ENCODE data around the gene ZFPM1.
"Not testable (repeated sequence)": the region's sequence is repeated elsewhere in the genome, so short reads cannot be mapped to it uniquely, and the experiment has no call there.

ZFPM1 gene

DNA sequence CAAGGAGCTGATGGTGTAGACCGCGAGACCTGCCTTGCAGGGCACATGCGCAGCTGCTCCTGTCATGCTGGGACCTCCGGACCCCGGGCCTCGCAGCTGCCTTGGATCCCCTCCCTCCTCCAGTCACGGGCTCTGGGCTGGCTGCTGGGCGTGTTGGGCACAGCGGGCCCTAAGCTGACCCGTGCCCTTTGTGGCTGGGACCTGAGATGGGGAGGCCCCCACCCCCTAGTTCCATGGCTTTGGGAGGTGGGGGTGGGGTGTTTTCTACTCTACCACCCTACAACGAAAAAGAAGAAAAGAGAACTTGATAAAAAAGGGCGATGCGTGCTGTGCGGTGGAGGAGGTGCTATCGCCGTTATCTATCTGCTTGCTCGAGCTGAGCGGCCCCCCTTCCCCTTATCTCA lies 14.5 kb downstream of the ZFPM1 start:
- no peak for DNase-seq

DNA sequence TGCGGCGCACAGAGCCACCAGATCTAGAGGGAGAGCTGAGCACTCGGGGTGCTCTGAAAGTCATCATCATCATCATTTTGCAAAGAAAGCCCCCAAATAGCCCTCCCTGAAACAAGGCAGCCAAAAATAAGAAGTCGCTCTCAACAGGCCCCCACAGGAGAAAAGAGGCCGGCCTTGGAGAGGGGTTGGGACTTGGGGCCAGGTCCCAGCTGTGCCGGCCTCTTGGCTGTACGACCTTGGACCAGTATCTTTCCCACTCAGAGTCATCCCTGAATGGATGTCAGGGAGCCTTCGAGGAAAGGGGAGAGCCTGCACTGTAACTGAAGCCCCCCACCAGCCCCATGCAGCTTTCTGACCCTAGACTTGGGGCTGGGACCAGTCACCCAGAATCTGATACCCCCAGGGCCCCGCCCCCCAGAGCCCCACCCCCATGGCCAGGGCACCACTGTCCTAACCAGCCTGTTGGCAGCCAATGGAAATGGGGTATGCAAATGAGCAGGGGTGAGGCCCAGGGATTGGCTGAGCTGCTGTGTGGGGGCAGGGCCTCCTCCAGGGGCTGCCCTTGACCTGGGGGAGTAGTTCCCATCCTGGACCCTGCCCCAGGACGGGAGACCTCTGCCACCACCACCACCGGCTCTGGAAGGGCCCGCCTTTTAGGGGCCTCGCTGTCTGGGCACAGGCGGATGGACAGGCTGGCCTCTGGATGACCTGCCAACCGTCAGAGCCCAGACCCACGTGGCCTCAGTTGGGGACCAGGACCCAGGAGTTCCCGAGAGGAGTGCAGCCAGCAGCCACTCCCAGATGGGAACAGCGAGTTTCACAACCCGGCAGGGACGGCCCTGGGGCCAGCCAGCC lies 15.4 kb downstream of the ZFPM1 start:
- peak; percentile 44 for DNase-seq

DNA sequence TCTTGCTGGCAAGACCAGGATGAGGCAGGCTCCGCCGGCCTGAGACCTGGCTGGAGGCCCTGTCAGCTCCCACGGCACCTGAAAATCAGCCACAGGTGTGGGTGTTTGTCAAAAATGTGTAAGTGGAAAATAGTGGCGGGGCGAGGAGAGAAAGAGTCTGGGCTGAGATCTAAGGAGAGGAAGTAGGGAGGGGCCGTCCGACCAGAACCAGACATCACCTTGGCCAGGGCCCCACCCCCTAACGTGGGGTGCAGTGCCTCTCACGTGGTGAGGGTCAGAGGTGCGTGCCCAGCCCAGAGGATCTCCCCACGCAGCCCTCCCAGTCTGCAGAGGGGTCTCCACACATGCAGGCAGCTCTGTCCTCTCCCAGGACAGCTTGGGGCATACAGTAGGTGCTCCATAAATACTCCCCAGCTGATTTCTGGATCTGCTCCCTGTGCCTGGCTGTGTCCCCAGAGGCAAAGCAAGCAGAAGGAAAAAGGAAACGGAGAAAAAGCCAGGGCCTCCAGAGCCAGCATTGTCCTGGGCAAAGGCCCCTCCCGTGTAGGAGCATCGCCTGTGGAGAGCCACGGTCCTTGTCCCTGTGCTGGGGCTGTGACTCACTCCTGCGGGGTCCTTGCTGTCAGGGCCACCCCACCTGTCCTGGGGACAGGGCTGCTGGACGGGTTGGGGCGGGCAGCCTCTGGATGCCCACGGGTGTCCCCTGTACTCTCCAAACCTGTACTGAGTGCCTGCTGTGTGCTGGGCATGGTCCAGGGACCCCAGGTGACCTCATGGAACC lies 16.7 kb downstream of the ZFPM1 start:
- peak; percentile 17 for DNase-seq

DNA sequence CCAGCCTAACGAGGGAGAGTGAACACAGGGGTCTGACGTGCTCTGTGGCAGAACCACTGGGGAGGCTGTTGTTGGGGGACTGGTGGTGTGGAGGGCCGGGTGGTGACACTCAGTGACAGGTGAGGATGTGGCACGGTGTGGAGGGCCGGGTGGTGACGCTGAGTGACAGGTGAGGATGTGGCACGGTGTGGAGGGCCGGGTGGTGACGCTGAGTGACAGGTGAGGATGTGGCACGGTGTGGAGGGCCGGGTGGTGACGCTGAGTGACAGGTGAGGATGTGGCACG lies 17.3 kb downstream of the ZFPM1 start:
- DNase-seq, result not testable (repeated sequence)

DNA sequence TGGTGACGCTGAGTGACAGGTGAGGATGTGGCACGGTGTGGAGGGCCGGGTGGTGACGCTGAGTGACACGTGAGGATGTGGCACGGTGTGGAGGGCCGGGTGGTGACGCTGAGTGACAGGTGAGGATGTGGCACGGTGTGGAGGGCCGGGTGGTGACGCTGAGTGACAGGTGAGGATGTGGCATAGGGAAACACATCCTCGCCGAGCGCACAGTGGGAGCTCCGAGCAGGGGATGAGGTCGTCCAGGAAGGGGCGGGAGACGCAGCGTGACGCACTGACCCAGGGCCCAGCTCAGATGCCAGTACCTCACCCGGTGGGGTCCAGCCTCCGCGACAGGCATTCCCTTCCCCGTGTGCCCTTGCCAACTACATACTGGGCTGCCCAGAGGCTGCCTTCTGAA lies 17.6 kb downstream of the ZFPM1 start:
- DNase-seq, result not testable (repeated sequence)

DNA sequence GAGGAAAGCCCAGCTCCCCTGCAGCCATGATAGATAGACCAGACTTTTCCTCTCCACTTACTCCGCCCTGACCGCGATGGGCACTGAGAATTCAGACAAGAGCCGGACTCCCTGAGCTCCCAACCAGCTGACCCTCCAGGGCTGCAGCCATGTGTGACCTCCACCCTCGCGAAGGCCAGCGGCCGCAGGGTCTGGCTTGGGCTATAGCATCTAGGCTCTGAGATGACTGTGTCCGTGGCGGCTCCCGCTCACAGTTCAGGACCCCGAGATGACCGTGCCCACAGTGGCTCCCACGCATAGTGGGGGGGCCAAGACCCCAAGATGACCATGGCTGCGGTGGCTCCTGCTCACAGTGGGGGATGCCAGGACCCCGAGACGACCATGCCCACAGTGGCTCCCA lies 18.0 kb downstream of the ZFPM1 start:
- DNase-seq, result no peak

DNA sequence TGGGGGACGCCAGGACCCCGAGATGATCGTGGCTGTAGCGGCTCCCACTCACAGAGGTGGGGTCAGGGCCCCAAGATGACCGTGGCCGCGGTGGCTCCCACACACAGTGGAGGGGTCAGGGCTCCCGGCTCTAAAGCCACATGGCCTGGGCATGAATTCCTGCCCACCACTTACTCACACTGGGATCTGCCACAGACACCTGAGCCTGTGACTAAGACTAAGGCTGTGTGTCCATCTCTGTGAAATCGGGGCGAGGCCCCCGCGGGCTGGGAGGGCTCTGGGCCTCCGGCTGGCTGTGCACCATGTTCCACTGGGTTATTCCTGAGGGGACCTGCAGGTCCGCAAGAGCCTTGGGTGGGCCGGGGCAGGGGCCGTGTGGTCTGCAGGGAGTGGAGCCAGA lies 18.5 kb downstream of the ZFPM1 start:
- no peak for DNase-seq

DNA sequence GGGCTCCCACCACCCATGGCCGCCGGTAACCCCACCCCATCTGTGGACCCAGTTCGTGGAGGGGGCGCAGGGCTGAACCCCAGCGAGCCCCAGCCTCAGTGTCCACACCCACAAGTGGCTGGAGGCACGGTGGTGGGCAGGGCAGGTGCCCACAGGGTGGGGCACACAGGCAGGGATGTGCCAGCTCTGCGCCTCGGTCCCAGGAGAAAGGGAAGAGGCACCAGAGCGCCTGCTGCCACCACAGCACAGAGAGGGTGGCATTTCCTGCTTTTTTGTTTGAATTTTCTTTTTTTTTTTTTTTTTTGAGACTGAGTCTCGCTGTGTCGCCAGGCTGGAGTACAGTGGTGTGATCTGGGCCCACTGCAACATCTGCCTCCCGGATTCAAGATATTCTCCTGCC lies 19.0 kb downstream of the ZFPM1 start:
- DNase-seq, result no peak

DNA sequence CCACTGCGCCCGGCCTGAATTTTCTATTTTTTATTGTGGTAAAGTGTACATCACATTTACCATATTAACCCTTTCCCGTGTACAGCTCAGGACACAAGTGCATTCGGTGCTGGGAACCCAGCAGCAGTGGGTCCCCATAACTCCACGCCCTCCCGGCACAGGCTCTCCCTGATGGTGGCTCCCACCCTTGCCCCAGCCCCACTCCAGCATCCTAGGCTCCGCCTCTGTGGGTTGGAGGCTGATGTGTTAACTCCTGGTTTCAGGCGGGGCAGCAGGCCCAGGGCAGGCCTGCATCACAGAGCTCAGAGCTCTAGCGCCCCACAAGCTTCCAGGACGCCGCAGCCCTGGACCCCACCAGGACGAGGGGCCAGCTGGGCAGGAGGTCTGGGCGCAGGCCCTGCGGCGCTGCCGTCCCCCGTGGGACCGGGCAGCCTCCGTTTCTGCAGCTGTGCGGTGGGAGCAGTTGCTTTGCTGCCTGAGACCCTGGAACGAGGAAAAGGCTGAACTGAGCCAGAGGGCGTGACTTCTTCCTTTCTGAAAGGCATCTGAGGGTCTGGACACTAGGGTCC lies 19.6 kb downstream of the ZFPM1 start:
- no peak for DNase-seq

DNA sequence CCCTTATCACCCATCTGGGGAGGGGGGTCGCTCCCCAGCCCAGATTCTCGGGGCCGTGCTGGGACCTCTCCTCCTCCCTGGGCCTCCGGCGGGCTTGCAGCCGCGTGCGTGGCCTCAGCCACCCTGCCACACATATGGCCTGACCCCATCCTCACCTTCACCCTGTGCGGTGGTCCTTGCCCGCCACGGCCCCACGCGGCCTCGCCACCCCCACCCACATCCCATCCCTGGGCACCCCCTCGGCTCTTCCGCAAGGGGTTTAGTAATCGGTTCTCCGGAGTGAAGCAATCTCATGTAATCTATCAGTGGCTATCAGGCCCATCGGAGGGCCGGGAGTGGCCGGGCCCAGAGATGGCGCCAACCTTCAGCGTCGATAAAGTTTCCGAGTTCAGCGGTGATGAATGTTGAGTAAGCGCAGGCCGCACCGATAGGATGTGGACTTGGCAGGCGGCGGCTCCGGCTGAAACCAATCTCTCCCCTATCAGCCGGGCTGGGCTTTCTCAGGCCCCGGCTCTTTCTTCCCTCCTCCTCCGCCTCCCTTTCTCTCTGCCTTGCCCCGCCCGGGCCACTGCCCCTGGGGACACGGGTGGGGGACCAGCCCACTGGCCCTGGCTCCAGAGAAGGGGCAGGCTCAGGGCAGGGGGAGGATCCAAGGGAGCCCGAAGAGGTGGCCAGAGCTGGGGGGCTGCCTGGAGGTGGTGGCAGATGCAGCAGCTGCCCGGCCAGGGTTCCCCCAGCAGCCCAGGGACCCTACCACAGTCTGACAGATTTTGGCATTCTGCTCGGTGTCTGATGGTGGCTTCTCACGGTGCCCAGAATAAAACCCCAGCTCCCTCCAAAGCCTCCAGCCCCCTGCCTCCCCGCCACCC lies 20.8 kb downstream of the ZFPM1 start:
- no peak for DNase-seq

DNA sequence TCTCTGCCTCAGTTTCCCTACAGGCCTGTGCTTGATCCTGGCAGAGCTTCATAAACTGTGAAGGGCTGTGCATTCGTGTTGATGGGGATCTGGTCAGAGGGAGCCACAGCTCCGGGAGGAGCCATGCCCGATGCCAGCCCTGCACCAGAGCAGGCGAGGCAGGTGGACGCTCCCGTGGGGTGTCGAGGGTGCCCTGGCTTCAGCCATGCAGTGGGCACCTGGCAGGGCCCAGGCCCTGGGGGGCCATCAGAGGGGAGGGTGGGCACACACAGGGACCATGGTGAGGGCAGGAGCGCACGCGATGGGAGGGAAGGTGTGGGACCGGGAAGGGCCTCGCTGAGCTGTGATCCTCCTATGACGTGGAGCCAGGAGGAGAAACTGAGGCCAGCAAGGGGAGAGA lies 22.0 kb downstream of the ZFPM1 start:
- no peak for DNase-seq

DNA sequence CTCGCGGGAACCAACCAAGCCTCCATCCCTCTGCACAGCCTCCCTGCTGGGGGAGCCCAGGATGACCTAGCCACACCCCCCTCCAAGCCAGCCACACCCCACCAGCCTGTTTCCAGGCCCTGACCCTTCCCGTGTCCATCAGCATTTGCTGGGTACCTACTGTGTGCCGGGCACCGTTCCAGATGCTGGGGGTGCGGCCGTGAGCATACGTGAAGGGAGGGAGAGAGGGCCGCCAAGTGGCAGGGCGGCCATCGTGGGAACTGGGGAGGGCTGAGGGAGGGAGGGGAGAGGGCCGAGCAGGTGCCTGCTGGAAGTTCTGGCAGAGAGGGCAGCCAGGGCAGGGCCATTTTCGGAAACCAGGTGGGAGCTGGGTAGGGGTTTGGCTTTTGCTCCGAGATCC lies 23.1 kb downstream of the ZFPM1 start:
- no peak for DNase-seq

DNA sequence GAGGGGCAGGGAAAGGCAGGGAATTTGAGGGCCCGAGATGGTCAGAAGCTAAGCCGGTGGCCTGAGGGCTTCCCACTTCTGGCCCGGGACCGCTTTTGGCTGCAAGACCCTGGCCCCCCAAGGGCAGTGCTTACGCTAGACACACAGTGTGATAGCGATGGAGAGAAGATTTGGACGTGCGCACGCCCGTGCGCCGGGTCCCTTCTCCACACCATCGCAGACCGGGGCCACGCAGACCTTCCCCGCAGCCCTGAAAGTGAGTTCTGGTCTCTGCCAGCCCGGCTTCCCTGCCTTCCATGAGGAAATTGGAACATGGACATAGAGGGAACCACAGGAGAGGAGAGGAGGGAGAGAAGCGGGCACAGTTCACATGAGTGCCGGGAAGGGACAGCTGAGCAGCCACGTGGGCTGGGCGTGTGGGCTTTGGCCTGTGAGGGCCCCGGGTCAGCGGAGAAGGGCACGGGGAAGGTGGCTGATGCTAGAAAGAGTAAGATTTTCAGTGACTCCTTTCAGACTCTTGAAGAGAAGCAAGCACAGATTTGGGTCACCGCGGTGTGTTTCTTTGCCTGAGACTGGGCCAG lies 23.8 kb downstream of the ZFPM1 start:
- DNase-seq, result no peak

DNA sequence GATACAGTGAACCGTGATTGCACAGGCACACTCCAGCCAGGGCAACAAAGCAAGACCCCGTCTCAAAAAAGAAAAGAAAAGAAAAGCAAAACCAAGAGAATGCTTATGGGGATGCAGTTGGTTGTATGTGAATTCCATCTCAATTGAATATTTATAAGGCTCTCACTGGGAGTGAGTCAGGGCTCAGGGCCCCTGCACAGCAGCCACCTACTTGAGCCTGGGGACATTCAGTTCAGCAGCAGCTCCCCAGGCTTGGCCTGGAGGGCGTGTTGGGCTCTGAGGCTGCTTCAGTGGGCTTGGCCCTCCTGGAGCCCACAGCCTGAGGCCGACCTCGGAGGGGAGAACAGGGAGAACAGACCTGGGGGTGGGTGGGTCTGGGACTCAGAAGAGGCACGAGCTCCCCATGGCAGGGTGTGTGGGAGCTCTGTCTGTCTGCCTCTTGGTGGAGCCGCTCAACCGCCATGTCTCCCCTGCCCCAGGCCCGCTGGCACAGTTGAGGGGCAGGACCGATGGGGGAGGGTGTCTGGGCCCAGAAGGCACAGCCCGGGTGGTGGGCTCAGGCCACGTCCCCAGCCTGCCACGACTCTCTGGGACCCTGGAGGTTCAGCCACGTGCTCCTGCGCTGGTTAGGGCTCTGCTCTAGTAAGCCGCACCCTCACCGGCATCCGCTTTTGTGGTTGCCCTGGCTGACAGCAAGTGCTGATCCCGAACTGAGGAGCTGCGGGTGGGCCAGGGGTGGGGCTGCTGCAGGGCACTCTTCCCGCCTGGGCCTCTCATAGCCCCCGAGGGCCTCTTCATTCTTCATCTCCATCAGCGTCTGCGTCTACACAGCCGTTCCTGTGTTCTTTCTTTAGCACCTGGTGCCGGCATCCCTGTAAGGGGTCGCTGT lies 24.8 kb downstream of the ZFPM1 start:
- DNase-seq, result peak; percentile 35

DNA sequence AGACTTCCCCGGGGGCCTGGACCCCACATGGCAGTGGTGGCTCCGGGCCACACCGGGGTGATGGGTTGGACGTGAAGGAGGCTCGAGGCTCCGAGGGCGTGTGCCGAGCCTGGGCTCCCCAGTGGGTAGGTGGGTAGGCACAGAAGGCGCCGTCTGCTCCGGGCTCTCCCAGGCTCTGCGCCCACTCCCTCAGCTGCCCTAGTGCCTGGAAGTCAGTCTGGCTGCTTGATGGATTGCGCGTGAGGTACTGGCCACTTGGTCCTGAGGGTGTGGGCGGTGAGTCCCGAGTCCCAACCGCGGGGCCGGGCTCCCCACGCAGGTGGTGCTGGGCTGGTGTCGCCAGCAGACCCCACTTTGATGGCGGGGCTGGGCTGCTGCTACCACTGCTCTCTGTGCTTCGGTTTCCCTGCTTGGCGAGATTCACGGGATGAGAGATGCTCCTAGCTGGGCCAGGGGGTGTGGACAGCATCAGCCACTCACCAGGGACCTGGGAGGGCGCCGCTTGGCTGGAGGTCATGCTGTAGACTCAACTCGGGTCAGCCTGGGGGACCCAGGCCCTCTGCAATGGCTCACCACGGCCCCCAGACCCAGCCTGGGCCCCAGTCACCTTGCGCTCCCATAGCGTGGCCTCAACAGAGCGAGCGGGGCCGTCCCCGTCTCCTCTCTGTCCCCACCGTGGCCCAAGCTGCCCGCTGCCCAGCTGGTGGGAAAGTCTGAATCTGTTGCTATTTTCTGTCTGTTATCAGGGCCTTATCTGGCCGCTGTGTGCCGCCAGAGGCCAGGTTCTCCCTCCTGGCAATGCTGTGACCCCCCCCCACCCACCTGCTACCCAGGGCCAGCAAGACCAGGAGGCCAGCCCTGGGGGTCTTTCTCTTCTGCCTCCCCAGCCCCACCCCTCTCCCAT lies 26.1 kb downstream of the ZFPM1 start:
- no peak for DNase-seq

DNA sequence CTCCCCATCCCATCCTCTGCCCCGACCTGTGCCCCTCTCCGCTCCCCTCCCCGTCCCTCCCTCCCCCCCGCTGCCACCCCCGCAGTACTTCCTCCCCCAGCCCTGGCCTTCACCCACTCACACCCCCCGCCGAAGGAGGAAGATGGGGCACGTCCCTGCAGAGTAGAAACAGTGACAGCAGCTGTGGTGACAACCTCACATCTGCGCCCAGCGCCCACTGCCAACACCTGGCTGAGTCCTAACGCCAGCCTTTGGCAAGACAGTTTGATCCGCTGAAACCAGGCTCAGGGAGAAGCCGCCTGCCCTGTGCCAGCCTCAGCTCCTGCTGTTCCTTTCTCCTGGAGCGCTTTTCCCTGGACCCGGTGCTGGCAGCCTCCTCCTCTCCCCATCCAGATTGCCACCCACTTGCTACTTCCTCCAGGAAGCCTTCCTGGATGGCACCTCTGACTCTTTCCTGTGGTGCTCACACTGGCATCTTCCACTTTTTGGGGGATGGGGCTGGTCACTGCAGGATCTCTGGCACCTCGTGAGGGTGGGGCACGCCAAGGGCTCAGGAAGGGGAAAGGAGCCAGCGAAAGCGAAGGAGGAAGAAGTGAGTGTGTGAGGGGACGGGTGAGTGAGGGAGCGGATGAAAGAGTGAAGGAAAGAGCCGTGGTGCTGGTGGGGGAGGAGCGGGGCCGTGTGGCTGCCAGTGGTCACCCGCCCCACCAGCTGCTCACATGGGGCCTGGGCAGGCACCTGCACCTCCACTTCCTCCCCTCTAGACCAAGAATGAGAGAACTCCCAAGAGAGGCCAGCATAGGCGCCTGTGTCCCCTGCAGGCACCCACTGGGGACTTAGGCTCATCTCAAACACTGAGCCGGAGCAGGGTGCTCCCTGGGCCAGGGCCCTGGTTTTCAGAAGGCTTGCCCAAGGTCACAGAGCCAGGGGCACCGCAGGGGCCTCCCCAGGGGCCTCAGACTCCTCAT lies 27.0 kb downstream of the ZFPM1 start:
- peak; percentile 19 for DNase-seq

DNA sequence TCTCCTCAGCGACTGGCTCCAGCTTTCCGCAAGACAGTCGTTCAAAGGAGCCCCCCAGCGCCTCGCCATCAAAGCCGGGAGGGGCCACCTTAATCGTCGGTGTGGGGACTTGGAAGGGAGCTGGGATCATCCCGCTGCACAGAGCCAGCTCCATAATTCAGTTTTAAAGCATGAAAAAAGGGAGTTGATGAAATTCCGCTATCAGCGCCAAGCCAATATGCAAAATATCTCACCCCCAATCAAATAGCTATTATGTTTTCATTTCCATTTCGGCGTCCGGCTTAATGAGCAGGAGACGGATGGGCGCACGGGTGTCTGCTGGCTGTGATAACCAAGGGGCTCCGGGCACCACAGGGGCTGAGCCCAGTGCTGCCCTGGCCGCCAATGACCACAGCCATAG lies 27.7 kb downstream of the ZFPM1 start:
- DNase-seq, result no peak

DNA sequence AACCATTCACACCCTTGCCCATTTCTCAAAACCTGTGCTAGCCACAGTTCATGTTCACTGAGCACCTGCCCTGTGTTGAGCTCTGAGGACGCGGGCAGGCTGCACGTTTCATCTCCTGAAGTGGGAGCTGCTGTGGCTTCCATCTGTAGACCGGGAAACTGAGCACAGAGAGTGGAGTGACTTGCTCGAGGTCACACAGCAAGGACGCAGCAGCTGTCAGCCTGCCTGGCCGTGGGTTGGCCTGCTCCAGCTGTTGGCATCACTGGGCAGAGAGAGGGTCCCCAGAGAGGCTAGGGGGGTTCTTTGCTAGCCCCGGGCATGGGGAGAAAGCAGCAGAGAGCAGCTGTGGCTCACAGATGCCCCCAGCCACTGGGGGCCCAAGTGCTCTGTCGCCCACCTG lies 28.8 kb downstream of the ZFPM1 start:
- no peak for DNase-seq

DNA sequence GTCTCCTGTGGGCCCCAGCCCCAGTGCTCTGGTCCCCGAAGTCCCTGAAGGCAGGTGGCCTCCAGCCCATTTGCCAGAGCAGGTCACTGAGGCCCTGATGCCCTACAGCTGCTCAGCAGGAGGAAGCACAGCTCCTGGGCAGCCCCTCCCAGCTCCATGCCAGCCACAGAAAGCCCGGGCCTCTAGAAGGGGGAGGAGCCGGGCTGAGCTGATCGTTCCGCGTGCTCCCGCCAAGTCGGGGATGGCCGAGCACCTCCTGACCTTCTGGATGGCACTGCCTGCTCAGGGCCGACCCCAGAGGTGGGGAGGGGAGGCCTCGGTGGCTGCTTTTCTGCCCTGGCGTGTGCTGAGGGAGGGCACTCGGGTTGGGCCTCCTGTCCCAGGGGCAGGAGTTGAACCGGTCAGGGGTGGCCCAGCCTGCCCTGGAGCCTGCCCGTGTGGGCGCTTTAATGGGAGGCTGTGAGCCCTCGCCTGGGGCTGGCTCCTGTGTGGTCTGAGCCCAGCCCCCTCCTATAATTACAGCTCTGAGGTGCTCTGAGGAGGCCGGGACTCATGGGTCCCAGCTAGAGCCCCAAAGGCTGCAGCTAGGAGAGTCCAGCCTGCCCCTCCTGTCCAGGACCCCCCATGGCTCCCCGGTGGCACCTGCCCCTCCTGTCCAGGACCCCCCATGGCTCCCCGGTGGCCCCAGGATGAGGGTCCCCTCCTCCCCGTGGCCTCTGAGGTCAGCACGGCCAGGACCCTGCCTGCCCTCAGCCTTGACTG lies 29.7 kb downstream of the ZFPM1 start:
- DNase-seq, result no peak
